Fibroblast of gingiva (primary cell): ENCODE data around the gene HRH3.

Experiments
- DNase-seq: peaks from one replicate; pipeline ENCODE4 v3.0.0-alpha.2; 2011; ENCODE audit warnings: low read depth

HRH3 gene

GRCh38 chr20:62229667-62230066, 9.6 kb upstream of the HRH3 start:
- no peak for DNase-seq

DNA sequence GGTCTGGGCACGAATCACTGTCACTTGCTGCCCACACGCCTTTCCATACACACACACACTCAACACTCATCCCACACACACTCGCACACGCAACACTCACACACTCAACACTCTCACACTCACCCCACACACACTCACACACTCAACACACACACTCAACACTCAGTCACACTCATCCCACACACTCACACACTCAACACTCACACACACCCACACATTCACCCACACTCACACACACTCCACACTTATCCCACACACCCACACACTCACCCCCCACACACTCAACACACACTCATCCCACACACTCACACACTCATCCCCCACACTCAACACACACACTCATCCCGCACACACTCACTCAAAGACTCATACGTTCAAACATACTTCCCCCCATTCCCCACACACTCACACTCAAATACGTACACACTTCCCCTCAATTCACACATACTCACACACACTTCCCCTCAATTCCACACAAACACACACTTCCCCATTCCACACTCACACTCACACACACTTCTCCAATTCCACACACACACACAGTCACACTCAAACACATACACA, 9.0 kb upstream of the HRH3 start:
- no peak for DNase-seq

DNA sequence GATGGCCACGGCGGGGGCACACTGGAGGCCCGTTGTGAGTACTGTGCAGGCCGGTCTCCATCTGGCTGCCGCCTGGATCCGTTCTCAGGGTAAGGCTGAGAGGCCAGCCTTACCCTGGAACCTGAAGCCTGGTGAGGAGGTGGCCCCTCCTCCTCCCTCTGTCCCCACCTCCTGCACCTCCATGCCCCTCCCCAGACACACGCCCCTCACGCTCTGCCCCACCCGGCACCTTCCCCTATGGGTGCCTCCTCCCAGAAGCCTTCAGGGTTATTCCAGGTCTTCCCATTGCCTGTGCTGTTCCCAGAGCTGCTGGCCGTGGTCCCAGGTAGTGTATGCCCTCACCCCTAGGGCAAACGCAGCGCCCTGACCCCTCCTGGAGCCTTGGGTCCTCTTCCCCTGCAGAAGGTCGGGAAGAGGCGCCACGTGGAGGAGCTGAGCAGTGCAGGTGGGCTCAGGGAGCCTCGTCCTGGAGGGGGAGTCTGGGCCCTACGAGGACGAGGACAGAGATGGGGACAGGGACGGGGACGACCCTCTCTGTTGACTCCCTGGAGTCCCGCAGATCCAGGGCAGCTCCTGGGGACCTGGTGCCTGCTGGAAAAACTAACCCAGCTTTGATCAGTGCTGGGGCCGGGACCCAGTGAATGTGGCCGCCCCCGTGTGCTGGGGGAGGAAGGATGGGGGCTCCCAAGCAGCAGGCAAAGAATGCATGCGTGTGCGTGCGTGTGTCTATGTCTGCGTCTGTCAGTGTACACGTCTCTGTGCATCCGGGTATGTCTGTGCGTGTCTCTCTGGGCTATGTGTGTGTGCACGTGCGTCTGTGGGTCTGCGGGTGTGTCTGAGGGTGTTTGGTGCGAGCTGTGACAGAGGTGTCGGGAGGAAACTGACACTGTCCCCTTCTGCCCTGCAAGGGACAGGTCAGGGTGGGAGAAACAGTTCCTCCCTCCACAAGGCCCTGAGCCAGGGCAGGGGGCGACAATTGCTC, 8.2 kb upstream of the HRH3 start:
- DNase-seq: no peak

DNA sequence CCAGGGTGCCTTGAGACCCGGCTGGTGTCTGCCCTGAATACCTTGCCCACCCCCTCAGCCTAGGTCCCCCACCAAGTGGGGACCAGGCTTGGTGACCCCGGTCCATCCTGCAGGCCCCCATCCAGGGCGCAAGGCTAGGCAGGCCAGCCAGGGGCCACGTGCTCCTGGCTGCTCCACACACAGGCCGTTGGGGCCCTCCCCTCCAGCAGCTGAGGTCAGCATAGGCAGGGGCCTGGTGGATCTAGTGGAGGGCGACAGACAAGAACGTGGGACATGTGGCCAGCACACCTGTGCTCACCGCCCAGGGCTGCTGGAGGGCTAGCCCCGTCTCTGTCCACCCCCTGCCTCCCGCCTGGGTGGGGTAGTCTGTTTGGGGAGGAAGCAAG, 7.5 kb upstream of the HRH3 start:
- DNase-seq: no peak

DNA sequence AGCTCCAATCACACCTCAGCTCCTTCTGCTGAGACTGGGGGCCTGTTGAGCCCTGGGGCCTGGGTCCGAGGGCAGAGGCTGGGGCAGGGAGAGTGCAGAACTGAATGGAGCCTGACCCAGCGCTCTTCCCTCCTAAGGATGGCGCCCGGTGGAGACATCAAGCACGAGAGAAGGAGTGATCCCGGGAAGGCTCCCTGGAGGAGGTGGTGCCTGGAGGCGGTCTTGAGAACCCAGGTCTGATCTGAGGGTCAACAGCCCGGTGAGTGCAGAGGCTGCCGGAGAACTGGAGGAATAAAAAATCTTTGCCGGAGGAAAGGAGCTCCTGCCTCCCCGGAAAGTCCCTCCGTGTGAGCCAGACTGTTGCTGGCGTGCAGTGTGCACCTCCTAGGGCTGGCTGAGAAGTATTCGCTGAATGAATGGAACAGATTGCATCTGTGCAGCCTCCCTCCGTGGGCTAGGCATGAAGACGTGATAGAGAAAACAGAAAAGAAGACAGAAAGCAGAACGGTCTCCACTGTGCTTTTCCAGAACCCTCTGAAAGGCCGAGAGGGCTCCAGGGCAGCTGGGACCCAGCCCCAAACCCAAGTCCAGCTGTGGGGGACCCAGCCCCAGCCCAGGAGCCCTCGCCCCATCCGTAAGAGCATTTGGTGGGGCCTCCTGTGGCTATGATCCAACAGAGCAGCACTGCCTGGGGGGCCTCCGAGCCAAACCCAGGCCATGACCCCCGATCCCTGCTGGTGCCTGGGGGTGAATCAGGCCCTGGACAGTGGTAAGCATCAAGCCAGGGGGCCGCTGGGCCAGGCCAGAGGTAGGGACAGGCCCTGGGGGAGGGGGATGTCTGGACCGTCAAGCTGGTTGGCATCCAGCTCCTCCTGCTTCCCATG, 6.9 kb upstream of the HRH3 start:
- no peak for DNase-seq

DNA sequence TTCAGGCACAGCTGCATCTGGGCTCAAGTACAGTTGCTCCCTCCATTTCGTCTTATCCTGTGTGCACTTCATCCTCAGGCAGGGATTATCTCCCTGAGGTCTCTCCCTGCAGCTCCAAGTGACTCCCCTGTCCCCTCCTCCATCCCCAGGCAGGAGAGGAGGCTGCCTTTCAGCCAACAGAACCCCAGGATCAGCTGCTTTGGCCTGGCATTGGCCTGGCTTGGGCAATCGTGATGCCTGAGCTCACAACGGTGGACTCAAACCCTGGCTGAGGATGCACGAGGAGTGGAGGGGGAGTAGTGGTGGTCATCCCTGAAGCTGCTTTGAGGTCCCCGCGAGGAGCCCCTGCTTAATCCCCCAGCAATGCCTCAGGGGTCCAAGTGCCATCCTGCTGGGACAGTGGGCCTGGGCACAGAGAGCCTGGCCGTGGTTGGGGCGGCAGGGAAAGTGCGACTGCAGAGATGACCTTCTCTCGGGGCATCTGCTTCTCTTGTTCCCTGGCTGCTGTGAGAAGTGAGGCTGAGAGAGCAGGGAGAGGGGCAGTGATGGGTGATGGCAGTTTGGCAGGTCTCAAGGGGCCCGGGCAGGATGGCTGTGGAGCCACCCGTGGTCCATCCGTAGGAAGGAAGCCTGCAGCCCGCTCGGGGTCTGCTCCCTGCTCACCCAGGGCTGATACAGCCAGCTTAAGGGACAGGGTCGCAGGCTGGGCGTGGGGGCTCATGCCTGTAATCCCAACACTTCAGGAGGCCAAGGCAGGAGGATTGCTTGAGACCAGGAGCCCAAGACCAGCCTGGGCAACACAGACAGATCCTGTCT, 6.0 kb upstream of the HRH3 start:
- DNase-seq: no peak

DNA sequence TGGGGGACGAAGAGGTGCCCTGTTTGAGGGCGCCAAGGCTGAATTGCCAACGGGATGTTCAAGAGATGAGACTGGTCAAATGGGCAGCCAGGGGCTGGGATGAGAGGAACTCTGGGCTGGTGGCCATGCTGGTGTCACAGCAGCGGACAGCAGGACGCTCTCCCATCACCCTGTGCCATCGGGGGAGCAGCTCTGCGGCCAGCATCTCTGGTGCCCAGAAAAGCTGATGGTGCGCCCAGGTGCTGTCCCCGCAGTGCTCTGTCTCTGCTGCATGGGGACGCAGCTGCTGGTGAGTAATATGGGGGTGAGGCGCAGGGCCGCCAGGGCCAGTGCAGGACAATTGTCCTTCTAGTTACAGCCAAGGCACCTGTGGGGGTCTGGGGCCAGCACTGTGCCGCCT, 4.9 kb upstream of the HRH3 start:
- no peak for DNase-seq

GRCh38 chr20:62224113-62224855, 4.2 kb upstream of the HRH3 start:
- no peak for DNase-seq

- DNase-seq: no peak
These were observed 3.5 kb upstream of the HRH3 start for GRCh38 chr20:62223571-62223970.

- DNase-seq: no peak
These were observed 2.9 kb upstream of the HRH3 start for GRCh38 chr20:62222972-62223371.

GRCh38 chr20:62222266-62222850, 2.3 kb upstream of the HRH3 start:
- DNase-seq: no peak

DNA sequence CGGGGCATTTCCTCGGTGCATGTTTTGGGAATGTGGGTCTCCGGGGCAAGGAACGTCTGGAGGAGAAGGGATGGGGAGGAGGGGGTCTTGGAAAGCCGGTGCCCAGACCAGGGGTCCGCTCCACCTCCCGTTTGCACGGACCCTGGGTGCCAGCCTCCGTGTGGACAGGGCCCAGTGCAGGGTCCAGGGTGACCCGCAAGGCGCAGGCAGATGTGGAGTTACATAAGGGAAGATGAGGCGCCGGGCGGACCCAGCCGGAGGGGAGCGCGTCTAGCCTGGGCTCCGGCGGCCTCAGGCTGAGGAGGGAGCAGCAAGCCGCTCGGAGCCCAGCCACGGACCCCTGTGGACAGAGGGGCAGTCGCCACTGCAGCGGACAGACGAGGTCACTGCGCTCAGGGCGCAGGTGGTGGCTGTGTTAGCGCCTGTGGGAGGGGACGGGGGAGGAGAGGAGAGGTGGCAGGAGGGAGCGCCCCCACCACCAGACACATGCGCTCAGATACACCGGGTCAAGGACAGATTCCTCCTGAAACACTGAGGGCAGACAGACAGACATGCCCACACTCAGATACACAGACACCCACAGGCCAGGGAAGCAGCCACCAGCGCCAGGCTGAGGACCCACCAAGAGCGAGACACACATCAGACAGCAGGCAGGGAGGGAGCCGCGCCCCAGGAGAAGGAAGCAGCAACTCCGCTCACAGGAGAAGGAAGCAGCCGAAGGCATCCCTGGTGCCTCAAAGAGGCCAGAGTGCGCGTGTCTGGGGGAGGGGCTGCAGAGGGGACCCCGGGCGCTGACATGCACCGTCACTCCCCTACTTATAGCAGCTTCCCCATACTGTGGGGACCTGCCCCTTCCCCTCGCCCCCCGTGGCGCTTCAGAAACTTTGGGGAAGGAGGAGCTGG, 839 bp upstream of the HRH3 start:
- no peak for DNase-seq

GRCh38 chr20:62219101-62219991, 732 bp downstream of the HRH3 start:
- no peak for DNase-seq

DNA sequence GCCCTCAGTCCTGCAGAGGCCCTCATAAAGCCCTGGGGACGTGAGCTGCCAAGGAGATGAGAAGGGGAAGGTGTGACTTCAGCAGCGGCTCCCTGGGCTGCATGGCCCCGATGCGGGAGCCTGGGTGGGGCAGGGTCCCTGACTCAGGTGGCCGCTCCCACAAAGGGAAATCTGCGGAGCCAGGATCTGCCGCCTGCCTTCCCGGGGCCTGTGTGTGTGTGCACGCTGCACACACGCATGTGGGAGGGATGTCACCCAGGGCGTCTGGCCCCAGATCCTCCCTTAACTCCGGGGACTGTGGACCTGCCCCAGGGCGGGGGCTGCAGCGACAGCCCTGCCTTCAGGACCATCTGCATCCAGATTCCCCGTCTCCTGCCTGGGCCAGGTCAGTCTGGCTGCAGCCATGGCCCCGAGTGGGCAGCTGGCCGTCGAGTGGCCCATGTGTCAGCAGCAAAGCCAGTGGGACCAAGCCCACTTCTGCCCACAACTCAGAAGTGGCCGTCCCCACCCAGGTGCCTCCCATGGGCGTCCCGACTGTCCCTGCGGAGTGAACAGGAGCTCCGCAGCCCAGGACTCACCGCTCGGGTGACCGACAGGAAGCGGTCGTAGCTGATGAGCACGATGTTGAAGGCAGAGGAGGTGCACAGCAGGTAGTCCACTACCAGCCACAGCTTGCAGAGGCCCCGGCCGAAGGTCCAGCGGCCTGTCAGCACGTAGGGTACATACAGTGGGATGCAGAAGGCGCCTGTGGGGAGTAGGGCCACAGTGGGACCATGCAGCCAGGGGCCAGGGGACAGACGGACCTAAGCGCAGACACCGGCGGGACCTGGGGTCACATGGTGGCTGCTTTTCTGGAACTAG, 1.9 kb downstream of the HRH3 start:
- DNase-seq: no peak

GRCh38 chr20:62216636-62217566, 3.2 kb downstream of the HRH3 start:
- DNase-seq: no peak

- no peak for DNase-seq
These were observed 4.0 kb downstream of the HRH3 start for GRCh38 chr20:62215991-62216635.
